ENCODE data around the gene NTRK2.

Gene NTRK2

DNA sequence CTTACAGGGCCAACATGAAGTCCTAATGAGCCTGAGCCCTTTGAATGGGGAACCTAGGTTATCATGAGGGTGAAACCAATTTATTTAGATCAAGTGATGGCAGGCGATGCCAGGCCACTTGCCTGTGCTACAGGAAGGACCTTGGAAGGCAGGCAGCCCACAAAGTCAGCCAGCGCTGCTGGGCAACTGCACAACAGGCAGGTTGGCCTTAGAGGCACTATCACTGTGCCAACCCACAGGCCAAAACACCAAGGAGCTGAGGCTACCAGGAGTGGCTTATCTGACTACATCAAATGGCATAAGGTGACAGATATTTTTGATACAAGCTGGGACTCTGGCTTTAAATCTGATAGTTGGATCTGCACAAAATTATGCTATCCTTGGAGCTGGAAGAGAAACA lies 319.1 kb downstream of the NTRK2 start:
- Histone ChIP-seq H3K27ac (ENCODE audit: low read depth, low read length) (no peak overlapping the region), H3K4me2 (ENCODE audit: low read length) (no peak overlapping the region), H3K27me3 (ENCODE audit: control insufficient read depth, low read length) (no peaks in the 10 kb centered on the region), H3K9me3 (ENCODE audit: control insufficient read depth, insufficient read depth, low read length) (no peaks in the 10 kb centered on the region), H3K4me3 (ENCODE audit: low read length) (no peak overlapping the region), H3F3A (ENCODE audit: control insufficient read depth, insufficient read depth) (no peaks in the 10 kb centered on the region), H3K36me3 (ENCODE audit: control insufficient read depth, low read length) (no peaks in the 10 kb centered on the region), H3K79me2 (ENCODE audit: control insufficient read depth, low read length) (no peaks in the 10 kb centered on the region), H3K9me2 (replicated peaks; ENCODE audit: control insufficient read depth, low read length) (no peaks in the 10 kb centered on the region), H4K20me1 (ENCODE audit: control insufficient read depth, insufficient read depth, low read depth, low read length) (no peaks in the 10 kb centered on the region), H3K4me1 (ENCODE audit: control insufficient read depth, low read length) (no peaks in the 10 kb centered on the region)
- TF ChIP-seq, protein P1, sequence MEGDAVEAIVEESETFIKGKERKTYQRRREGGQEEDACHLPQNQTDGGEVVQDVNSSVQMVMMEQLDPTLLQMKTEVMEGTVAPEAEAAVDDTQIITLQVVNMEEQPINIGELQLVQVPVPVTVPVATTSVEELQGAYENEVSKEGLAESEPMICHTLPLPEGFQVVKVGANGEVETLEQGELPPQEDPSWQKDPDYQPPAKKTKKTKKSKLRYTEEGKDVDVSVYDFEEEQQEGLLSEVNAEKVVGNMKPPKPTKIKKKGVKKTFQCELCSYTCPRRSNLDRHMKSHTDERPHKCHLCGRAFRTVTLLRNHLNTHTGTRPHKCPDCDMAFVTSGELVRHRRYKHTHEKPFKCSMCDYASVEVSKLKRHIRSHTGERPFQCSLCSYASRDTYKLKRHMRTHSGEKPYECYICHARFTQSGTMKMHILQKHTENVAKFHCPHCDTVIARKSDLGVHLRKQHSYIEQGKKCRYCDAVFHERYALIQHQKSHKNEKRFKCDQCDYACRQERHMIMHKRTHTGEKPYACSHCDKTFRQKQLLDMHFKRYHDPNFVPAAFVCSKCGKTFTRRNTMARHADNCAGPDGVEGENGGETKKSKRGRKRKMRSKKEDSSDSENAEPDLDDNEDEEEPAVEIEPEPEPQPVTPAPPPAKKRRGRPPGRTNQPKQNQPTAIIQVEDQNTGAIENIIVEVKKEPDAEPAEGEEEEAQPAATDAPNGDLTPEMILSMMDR (IDR thresholded peaks at IDR 0.05; ENCODE audit: low read depth, low read length, poor library complexity, severe bottlenecking) = no peak
- no peak for TF ChIP-seq EZH2phosphoT487 (IDR thresholded peaks at IDR 0.05; ENCODE audit: borderline replicate concordance, low read length)

DNA sequence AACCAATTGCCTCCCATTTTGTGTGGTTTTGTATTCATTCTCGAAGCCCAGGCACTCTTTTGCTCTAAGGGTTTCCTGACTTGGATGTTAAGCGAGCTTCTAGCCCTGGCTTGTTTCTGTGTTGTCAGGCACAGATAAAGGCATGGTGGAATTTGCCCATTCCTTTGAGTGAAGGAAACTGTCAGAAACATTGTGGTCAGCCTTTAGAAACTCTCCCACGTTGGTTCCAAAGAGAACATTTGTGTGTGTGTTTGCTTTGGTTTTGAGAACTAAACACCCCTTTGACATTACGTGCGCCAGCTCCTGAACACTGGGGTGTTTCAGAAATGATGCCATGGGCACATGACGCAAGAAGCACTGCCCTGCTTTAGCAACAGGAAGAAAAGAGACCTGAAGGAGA lies 320.9 kb downstream of the NTRK2 start:
- no peak for TF ChIP-seq EZH2phosphoT487 (IDR thresholded peaks at IDR 0.05; ENCODE audit: borderline replicate concordance, low read length)
- no peak overlapping the region for H3K4me2 ChIP-seq (ENCODE audit: low read length)
- H3K27me3 ChIP-seq (ENCODE audit: control insufficient read depth, low read length) = no peaks in the 10 kb centered on the region
- H3K27ac ChIP-seq (ENCODE audit: low read depth, low read length) = no peak overlapping the region
- H3K9me3 ChIP-seq (ENCODE audit: control insufficient read depth, insufficient read depth, low read length) = no peaks in the 10 kb centered on the region
- H3K36me3 ChIP-seq (ENCODE audit: control insufficient read depth, low read length) = no peaks in the 10 kb centered on the region
- no peak overlapping the region for H3K4me3 ChIP-seq (ENCODE audit: low read length)
- no peaks in the 10 kb centered on the region for H4K20me1 ChIP-seq (ENCODE audit: control insufficient read depth, insufficient read depth, low read depth, low read length)
- H3K79me2 ChIP-seq (ENCODE audit: control insufficient read depth, low read length) = no peaks in the 10 kb centered on the region
- no peaks in the 10 kb centered on the region for H3K9me2 ChIP-seq (replicated peaks; ENCODE audit: control insufficient read depth, low read length)
- H3F3A ChIP-seq (ENCODE audit: control insufficient read depth, insufficient read depth) = no peaks in the 10 kb centered on the region
- H3K4me1 ChIP-seq (ENCODE audit: control insufficient read depth, low read length) = no peaks in the 10 kb centered on the region

DNA sequence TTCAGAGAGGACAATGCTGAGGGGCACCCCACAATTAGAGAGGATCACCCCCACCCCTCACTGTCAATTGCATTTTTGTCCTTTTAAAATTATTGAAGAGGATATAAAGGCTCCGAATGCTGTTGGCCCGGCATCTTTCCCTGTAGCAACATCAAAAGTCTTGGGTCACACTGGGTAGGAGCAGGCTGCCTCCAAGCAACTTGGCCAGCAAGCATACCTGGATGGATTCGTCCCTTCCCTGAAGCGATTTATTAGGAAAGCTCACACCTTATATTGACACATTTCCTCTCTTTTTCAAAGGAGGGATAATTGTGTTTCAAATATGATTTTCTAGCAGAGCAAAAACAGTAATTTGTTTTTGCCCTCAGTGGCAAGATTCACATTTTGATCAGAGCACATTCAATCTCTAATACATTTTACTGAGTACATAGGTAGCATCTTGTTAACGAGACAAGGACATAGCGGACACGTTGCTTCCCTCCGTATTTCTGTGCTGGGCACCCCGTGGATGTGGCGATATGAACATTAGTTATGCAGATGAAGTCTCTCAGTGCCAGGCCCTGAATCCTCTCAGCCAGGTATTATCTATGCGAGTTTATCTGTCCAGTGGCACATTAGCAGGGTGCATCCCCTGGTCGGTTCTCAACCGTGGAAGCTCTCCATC lies 321.5 kb downstream of the NTRK2 start:
- Histone ChIP-seq H4K20me1 (ENCODE audit: control insufficient read depth, insufficient read depth, low read depth, low read length) (no peaks in the 10 kb centered on the region), H3K36me3 (ENCODE audit: control insufficient read depth, low read length) (no peaks in the 10 kb centered on the region), H3K9me3 (ENCODE audit: control insufficient read depth, insufficient read depth, low read length) (no peaks in the 10 kb centered on the region), H3F3A (ENCODE audit: control insufficient read depth, insufficient read depth) (no peaks in the 10 kb centered on the region), H3K79me2 (ENCODE audit: control insufficient read depth, low read length) (no peaks in the 10 kb centered on the region), H3K4me3 (ENCODE audit: low read length) (no peak overlapping the region), H3K27me3 (ENCODE audit: control insufficient read depth, low read length) (no peaks in the 10 kb centered on the region), H3K9me2 (replicated peaks; ENCODE audit: control insufficient read depth, low read length) (no peaks in the 10 kb centered on the region), H3K4me2 (ENCODE audit: low read length) (no peak overlapping the region), H3K4me1 (ENCODE audit: control insufficient read depth, low read length) (no peaks in the 10 kb centered on the region), H3K27ac (ENCODE audit: low read depth, low read length) (no peak overlapping the region)
- TF ChIP-seq EZH2phosphoT487 (IDR thresholded peaks at IDR 0.05; ENCODE audit: borderline replicate concordance, low read length) = no peak
- TF ChIP-seq, protein P1 (IDR thresholded peaks at IDR 0.05; ENCODE audit: low read depth, low read length, poor library complexity, severe bottlenecking) = no peak

DNA sequence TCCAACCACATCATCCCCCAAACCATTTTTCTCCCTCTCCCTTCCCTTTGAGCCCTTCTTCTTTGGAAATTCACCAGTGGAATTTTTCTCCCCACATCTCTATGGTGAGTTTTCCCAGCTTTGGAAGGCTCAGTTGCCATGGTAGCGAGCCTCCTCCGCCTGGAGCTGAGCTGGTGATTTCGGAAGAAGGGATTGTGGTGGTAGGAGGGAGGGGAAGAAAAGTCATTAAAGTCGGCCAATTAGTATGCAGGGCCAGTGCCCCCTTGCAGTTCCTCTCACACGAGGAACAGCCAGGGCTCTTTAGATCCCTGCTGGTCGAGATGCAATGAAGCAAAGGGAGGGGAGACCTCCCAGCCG lies 322.0 kb downstream of the NTRK2 start:
- no peaks in the 10 kb centered on the region for H3F3A ChIP-seq (ENCODE audit: control insufficient read depth, insufficient read depth)
- H4K20me1 ChIP-seq (ENCODE audit: control insufficient read depth, insufficient read depth, low read depth, low read length) = no peaks in the 10 kb centered on the region
- no peaks in the 10 kb centered on the region for H3K79me2 ChIP-seq (ENCODE audit: control insufficient read depth, low read length)
- no peak overlapping the region for H3K4me2 ChIP-seq (ENCODE audit: low read length)
- TF ChIP-seq EZH2phosphoT487 (IDR thresholded peaks at IDR 0.05; ENCODE audit: borderline replicate concordance, low read length) = no peak
- TF ChIP-seq, protein P1 (IDR thresholded peaks at IDR 0.05; ENCODE audit: low read depth, low read length, poor library complexity, severe bottlenecking) = no peak
- H3K4me1 ChIP-seq (ENCODE audit: control insufficient read depth, low read length) = no peaks in the 10 kb centered on the region
- no peaks in the 10 kb centered on the region for H3K27me3 ChIP-seq (ENCODE audit: control insufficient read depth, low read length)
- H3K27ac ChIP-seq (ENCODE audit: low read depth, low read length) = no peak overlapping the region
- no peaks in the 10 kb centered on the region for H3K9me3 ChIP-seq (ENCODE audit: control insufficient read depth, insufficient read depth, low read length)
- H3K36me3 ChIP-seq (ENCODE audit: control insufficient read depth, low read length) = no peaks in the 10 kb centered on the region
- H3K4me3 ChIP-seq (ENCODE audit: low read length) = no peak overlapping the region
- no peaks in the 10 kb centered on the region for H3K9me2 ChIP-seq (replicated peaks; ENCODE audit: control insufficient read depth, low read length)
